Fibroblast of lung (primary cell): ENCODE results near the gene MYOZ2. TPM values are rescaled to one million over a fixed set of nuclear protein-coding genes. Genes with fewer than 3 reads are reported as not detected.
A peak's percentile ranks its signal among the peaks of the same experiment; 100 is the strongest.

ENCODE experiments used
- DNase-seq, 2 donors: peaks; one replicate each; pipeline versions ENCODE4 v3.0.0 to v3.0.0-alpha.2; 2010; ENCODE audit warnings: low read depth in 2 of 2
- H2AFZ ChIP-seq: 2 replicates; pipeline ENCODE4 v1.5.1; 2012; ENCODE audit warnings: low read length, control low read depth, inconsistent platforms
- H3K27ac ChIP-seq: 2 replicates; pipeline ENCODE4 v1.5.1; 2011; ENCODE audit warnings: low read length, control low read depth; ENCODE audit not compliant: insufficient read depth
- H3K27me3 ChIP-seq: 2 replicates; pipeline ENCODE4 v1.5.1; 2011; ENCODE audit warnings: mild to moderate bottlenecking, low read length; ENCODE audit not compliant: control insufficient read depth, insufficient read depth
- H3K36me3 ChIP-seq: 2 replicates; pipeline ENCODE4 v1.5.1; 2011; ENCODE audit warnings: low read length; ENCODE audit not compliant: control insufficient read depth, insufficient read depth
- H3K4me1 ChIP-seq: 2 replicates; pipeline ENCODE4 v1.5.1; 2011; ENCODE audit warnings: low read length; ENCODE audit not compliant: control insufficient read depth, insufficient read depth; ENCODE audit errors: extremely low read depth
- H3K4me2 ChIP-seq: 2 replicates; pipeline ENCODE4 v1.5.1; 2011; ENCODE audit warnings: low read length, control low read depth; ENCODE audit not compliant: insufficient read depth; ENCODE audit errors: extremely low read depth
- H3K4me3 ChIP-seq, 4 experiments: fragments of 200-600 bp in 1 of 4; sonication (generic) in 1 of 4; replicated peaks in 1 of 4; 2 replicates each; pipeline ENCODE4 v1.5.1; 2011 to 2016; ENCODE audit warnings: low read length in 4 of 4, low read depth in 3 of 4, mild to moderate bottlenecking in 3 of 4, control low read depth in 2 of 4, inconsistent platforms in 1 of 4, mixed read lengths in 1 of 4; ENCODE audit not compliant: insufficient read depth in 1 of 4; ENCODE audit errors: control extremely low read depth in 1 of 4
- H3K79me2 ChIP-seq: 2 replicates; pipeline ENCODE4 v1.5.1; 2012; ENCODE audit warnings: mild to moderate bottlenecking, low read length, inconsistent platforms; ENCODE audit not compliant: control insufficient read depth, insufficient read depth
- H3K9ac ChIP-seq: 2 replicates; pipeline ENCODE4 v1.5.1; 2011; ENCODE audit warnings: mild to moderate bottlenecking, low read length, control low read depth; ENCODE audit not compliant: insufficient read depth
- H3K9me3 ChIP-seq: 2 replicates; pipeline ENCODE4 v1.5.1; 2012; ENCODE audit warnings: low read depth, low read length; ENCODE audit not compliant: control insufficient read depth, insufficient read depth
- H4K20me1 ChIP-seq: 2 replicates; pipeline ENCODE4 v1.5.1; 2011; ENCODE audit warnings: low read length; ENCODE audit not compliant: control insufficient read depth, insufficient read depth; ENCODE audit errors: extremely low read depth
- CTCF ChIP-seq, 2 donors: IDR thresholded peaks in 1 of 2; conservative IDR thresholded peaks in 1 of 2; 1 replicate in 1 of 2; 2 replicates in 1 of 2; pipeline ENCODE4 v1.5.1; 2011 to 2012; ENCODE audit warnings: low read length in 2 of 2, control low read depth in 1 of 2, inconsistent platforms in 1 of 2, low read depth in 1 of 2, mild to moderate bottlenecking in 1 of 2
- EZH2 ChIP-seq: IDR thresholded peaks from 2 replicates; pipeline ENCODE4 v1.5.1; 2012; ENCODE audit warnings: low read length, control low read depth, mild to moderate bottlenecking; ENCODE audit errors: missing control alignments
- polyA plus RNA-seq, 2 donors: library from polyadenylated mRNA; depleted of rRNA in 1 of 2; stranded (reverse) in 1 of 2; unstranded in 1 of 2; fragments of >200 nt; gene quantifications; 2 replicates each; pipeline ENCODE4 v1.2.1, GENCODE V29; 2011 to 2012; ENCODE audit warnings: missing spikeins in 1 of 2
- total RNA-seq: library from RNA; depleted of rRNA; stranded (reverse); fragments of >200 nt; gene quantifications from 2 replicates; pipeline ENCODE4 v1.2.1, GENCODE V29; 2014

The MYOZ2 gene
- total and polyA plus RNA-seq, 2 donors (not counting 1 experiment from before 2014, with no cell fraction given), result 0.17 to 0.59 TPM

DNA sequence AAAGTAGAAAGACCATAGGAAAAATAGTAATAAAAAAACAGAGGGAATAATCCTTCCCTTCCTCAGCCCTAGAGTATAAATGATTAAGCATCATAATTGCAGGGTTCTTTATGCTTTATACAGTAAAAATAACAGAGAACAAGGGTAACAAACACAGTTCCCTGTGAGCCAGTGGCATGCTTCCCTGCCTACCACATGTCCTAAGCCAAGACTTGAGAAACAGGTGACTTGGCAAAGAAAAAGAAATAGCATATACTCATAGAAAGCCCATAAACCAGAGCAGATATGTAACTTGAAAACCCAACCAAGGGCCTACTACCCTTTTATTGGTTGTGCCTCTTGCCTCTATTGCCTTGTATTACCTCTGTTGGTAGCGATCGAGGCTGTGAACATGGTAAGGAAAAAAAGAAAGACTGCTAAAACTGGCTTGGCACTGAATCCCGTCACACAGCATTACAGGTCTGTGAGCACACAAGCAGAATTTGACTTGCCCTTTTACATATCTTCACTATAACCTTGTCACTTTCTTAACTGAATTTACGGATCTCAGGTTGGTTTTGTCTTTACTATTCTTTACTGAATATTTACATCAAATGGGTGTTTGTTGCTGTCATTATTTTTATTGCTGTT is 30.9 kb upstream of the MYOZ2 start:
- no peak overlapping the region for H3K27ac ChIP-seq
- H3K36me3 ChIP-seq, result no peaks in the 10 kb centered on the region
- no peaks in the 10 kb centered on the region for H3K27me3 ChIP-seq
- H2AFZ ChIP-seq, result no peak overlapping the region
- no peaks in the 10 kb centered on the region for H4K20me1 ChIP-seq
- no peaks in the 10 kb centered on the region for H3K9me3 ChIP-seq
- no peaks in the 10 kb centered on the region for H3K79me2 ChIP-seq
- DNase-seq, result no peak
- no peak overlapping the region for H3K4me2 ChIP-seq
- TF ChIP-seq EZH2 (no peak), CTCF (conservative IDR thresholded peaks at IDR 0.05 in 1 of 2, IDR thresholded peaks at IDR 0.05 in 1 of 2; ENCODE audit: low read depth in 1 of 2, low read length in 2 of 2) (no peak)
- peaks cover 17% of the 10 kb centered on the region for H3K4me1 ChIP-seq
- H3K9ac ChIP-seq, result no peak overlapping the region
- no peak overlapping the region for H3K4me3 ChIP-seq

DNA sequence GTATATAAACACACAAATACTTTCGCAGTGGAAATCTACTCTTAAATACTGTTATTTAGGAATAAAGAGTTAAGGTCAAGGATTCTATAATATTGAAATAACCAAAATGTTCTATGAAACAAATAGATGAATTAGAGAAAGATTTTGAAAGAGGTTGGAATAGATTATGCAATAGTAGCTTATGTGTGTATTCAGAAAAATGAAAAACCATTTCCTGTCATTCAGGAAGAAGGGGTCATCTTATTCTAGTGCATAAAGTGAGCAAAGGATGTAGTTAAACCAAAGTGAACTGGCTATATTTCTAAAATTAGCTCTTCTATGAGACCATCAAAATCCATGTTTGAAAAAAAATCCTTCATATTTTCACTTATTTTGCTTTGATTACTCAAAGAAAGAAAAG is 30.0 kb upstream of the MYOZ2 start:
- H3K27ac ChIP-seq, result no peak overlapping the region
- no peaks in the 10 kb centered on the region for H3K9me3 ChIP-seq
- TF ChIP-seq CTCF (conservative IDR thresholded peaks at IDR 0.05 in 1 of 2, IDR thresholded peaks at IDR 0.05 in 1 of 2; ENCODE audit: low read depth in 1 of 2, low read length in 2 of 2) (no peak), EZH2 (no peak)
- DNase-seq, result peak in 1 of 2 donors; percentile 33
- no peak overlapping the region for H3K4me2 ChIP-seq
- H3K4me1 ChIP-seq, result peaks cover 17% of the 10 kb centered on the region
- H3K36me3 ChIP-seq, result no peaks in the 10 kb centered on the region
- no peak overlapping the region for H3K4me3 ChIP-seq
- no peaks in the 10 kb centered on the region for H3K79me2 ChIP-seq
- H4K20me1 ChIP-seq, result no peaks in the 10 kb centered on the region
- no peak overlapping the region for H2AFZ ChIP-seq
- no peaks in the 10 kb centered on the region for H3K27me3 ChIP-seq
- no peak overlapping the region for H3K9ac ChIP-seq

- H2AFZ ChIP-seq, result peak overlapping the region; percentile 52
Observed at GRCh38 chr4:119106036-119107000, 29.3 kb upstream of the MYOZ2 start.

More at GRCh38 chr4:119106036-119107000, 29.3 kb upstream of the MYOZ2 start:
- no peaks in the 10 kb centered on the region for H3K27me3 ChIP-seq
- H3K4me2 ChIP-seq, result no peak overlapping the region
- DNase-seq, result no peak
- no peaks in the 10 kb centered on the region for H4K20me1 ChIP-seq
- no peak overlapping the region for H3K9ac ChIP-seq
- no peaks in the 10 kb centered on the region for H3K9me3 ChIP-seq
- H3K4me1 ChIP-seq, result peaks cover 17% of the 10 kb centered on the region
- no peaks in the 10 kb centered on the region for H3K79me2 ChIP-seq
- H3K4me3 ChIP-seq, result no peak overlapping the region
- no peak overlapping the region for H3K27ac ChIP-seq
- TF ChIP-seq CTCF (conservative IDR thresholded peaks at IDR 0.05 in 1 of 2, IDR thresholded peaks at IDR 0.05 in 1 of 2; ENCODE audit: low read depth in 1 of 2, low read length in 2 of 2), result no peak
- no peak for TF ChIP-seq EZH2
- no peaks in the 10 kb centered on the region for H3K36me3 ChIP-seq
